NCI-H510A (cell line): ENCODE measurements around the gene FEM1C.

Experiments
- DNase-seq: peaks from one replicate; lab custom pipeline; 2025; lab: John Stamatoyannopoulos, UW

Gene FEM1C

DNA sequence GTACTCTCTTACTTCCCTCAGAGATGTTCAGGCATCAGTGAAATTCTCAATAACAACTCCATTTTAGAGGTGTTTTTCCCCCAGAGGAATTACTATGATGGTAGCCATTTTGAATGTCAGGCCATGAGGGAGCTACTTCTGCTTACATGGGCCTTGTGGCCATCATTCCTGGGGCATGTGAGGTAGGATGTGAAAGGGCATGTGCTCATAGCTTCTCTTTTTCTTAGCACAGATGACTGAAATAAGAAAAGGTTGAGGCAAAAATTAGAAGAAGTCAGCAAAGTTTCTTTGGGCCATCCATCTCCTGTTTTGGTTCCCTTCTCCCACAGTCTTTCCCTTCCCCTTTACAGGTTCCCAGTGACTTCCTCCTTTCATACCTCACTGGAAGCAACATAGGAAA, 68.8 kb downstream of the FEM1C start:
- no peak for DNase-seq

DNA sequence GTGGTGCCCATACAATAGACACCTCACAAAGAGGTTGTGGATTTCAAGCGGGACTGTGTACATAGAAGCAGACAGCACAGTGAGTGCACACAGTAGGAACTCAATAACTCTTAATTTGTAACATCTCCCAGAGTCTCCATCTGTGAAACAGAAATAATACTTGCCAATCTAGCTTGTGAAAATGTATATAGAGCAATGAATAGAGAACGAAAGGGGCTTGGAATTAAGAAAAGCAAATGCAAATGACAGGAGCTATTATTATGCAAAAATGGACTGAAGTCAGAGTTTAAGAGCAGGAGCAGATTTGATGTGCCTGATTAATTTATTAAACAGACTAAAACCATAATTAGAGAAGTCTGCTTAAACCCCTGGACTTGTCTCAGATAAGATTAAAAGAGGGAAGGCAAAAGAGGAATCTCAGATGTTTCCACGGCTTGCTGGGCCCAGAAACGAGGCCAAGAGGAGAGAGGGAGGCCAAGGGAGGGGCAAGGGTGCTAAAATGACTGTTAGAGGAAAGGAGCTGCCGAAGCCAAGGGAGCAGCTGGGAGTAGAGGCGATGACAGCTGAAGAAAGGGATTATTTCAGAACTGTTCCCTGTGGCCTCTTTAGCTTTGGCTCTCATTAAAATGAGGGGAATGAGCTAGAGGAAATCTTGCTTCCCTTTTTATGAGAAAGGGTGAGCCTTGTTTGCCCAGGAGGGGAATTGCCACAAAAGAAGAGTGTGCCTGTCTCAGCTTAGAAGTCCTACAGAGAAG, 72.1 kb downstream of the FEM1C start:
- DNase-seq = no peak

DNA sequence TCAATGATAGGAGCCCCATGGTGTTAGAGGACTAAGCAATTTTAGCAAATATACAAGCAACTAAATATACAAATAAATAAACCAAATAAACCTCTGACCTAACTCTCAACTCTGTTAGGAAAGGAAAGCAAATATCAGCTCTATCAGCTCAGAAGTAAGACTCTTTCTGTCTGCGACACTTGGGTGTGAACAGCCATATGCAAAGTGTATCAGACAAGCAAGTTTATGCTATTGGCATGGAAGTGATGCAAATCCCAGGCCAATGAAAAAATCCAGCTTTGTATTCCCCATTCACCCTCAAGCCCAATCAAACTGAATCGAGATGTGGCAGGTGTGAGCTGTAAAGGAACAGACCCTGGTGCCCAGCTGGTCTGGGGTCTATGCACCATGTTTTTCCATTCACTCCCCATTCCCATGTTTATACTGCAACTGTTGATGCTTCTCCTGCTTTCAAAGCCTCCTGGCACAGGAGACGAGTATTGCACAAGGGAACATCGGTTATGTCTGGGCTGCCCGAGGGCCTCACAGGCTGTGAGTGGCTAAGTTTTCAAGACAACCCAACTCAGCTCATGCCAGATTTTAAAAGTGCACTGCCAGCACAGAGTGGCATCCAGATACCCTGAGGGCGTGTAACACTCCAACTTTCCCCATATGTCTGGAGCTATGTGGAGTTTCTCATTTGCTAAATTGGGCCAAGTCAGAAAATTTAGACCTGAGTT, 73.1 kb downstream of the FEM1C start:
- DNase-seq = no peak

DNA sequence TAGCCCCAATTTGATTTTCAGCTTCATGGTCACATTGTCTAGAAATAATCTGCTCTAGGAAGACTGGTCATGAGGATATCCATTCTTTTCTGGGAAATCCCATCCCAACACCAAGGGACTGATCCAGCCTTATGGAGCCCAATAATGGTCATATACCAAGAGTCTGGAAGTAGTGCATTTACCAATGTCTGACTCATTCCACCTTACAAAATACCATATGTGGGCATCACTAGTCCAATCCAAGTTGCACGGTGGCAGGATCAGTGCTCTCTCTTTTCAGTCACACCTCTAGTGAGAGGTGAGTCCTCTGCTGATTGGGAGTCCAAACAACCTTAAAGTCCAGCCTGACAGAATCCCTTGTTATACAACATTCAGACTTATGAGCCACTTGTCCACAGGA, 73.7 kb downstream of the FEM1C start:
- no peak for DNase-seq
